Activated T-helper 9 cell treated with anti-CD3 and anti-CD28 coated beads, Interleukin-2, amount 50 U/mL, for 16 hours (primary cell): ENCODE measurements around the gene NT5E.

Experiments used
- DNase-seq: peaks from one replicate; pipeline ENCODE4 v3.0.0-alpha.2; 2020; ENCODE audit warnings: low read depth

The NT5E gene

DNA sequence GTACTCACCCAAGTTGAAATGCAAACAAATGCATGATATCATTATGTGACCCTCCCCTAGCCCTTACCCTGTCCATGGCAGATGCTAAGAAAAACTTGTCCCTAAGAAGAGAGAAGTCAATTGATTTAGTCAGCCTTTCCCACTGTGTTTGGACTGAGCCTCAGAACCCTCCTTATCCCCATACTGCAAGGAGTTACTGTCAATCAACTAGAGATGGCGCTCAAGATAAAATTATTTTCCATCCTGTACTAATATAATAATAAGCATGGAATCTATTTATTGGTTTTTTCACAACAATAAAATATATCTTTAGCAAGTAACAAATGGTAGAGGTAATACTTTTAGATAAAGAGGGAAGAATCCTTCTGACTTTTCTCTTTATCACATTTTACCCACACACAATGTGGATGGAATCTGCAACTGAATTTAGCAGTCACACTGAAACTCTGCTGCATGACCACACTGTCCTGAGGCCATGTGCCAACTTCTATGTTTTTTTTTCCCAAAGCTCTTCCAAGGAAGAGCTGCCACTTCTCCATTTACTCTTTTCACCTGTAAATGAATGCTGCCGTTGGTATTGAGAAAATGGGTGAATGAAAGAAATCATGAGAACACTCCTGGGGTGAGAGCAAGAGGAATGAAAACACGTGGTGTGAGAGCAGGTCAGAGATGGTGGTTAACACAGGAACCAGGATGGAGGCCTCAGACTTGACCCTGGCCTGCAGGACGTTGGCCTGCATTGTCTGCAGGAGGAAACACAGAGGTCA, 10.5 kb downstream of the NT5E start:
- no peak for DNase-seq

- no peak for DNase-seq
Measured at GRCh38 chr6:85460921-85461797, 11.3 kb downstream of the NT5E start.

GRCh38 chr6:85461798-85462170, 11.9 kb downstream of the NT5E start:
- no peak for DNase-seq

GRCh38 chr6:85462673-85463072, 12.8 kb downstream of the NT5E start:
- DNase-seq: no peak

DNA sequence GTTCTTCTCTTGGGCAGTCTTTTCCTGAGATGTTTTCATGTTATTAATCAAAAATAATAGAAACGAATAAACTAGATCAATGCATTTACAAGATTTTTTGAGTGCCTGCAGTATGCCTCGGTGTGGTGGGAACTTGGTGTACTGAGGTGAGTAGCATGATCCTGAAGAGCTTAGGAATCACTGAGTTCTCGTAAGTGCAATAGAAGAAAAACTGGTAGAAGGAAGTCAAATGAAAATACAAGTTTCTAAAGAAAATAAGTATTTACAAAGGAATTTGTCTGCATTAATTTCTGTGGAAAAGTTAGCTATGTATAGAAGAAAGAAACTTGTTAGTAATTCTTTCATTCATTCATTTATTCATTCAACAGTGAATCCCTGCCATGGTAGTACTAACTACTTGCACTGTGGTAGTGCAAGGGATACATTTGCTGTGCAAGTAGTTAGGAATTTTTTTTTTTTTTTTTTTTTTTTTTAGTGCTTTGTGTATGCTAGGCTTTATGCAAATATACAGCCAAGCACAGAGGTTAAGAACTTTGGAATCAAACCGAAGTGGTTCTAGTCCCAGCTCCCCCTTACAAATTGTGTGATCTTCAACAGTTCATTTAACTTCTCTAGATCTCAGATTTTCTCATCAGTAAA, 13.9 kb downstream of the NT5E start:
- no peak for DNase-seq

DNA sequence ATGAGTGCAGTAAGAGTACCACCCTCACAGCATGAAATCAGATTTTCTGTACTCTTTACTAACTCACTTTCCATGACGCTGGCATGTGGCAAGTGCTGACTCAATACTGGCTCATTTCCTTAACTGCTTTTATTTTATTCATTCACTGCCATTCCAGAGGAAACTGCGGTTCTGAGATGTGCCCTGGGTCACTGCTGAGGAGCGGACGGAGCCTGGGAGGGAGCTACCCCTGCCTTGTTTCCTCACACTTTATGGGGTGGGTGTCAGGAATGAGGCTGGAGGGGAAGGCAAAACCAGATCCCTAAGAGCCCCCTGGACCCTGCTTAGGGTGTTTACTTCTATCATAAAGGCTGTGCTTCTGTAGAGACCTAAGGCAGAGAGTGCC, 14.4 kb downstream of the NT5E start:
- DNase-seq: peak; percentile 5

GRCh38 chr6:85464722-85465150, 14.9 kb downstream of the NT5E start:
- no peak for DNase-seq

DNA sequence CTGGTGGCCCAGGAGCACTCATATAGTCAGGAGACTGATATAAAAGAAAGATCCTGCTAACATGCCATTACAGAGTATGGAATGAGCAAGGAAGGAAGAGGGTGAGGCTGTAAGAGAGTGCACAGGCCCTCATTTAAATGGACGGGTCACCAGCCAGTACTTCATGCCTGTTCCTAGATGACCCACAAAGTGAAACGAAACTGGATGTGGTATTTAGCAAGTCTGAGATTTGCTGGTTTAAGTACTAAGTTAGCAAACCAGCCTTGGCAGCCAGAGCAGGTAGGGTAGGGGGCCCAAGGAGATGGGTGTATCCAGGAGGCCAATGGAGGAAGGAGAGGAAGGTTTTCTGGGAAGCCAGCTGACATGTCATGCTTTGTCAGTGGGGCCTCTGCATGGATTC, 15.9 kb downstream of the NT5E start:
- no peak for DNase-seq

DNA sequence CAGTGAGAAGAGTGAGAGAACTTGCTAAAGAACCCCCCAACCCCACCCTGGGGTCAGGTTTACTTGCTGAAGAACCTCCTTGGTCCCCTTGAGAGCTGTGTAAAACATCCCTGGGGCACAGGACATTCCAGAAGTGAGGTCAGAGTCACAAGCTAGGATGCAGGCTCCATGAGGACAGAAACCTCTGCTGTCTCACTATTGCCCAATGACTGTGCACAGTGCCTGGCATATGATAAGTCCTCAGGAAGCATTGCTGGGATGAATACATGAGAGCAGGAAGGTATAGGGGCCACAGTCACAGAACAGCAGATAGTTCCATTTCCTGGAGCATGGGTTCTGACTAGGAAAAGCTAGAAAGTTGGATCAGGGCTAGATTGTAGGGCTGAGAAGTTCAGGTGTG, 18.4 kb downstream of the NT5E start:
- DNase-seq: no peak

GRCh38 chr6:85469276-85470022, 19.6 kb downstream of the NT5E start:
- DNase-seq: no peak

GRCh38 chr6:85470023-85470410, 20.1 kb downstream of the NT5E start:
- DNase-seq: no peak

DNA sequence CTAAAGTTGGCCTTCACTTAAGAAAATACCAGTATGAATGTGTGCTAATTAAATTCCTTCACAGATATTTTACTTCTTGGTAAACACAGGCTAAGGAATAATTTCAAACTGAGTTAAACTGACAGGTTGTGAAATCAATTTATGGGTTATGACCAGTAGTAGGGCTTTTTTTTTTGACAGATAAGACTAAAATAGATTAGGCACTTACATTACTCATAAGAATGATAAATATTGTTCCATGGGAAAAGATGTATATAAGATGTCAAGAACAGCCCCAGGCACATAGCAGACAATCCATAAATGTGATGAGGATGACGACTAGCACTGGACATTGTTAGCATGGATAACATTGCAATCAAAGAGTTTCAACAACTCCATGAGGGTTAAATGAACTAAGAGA, 22.9 kb downstream of the NT5E start:
- DNase-seq: no peak

- DNase-seq: no peak
Measured at GRCh38 chr6:85473748-85474147, 23.9 kb downstream of the NT5E start.

- no peak for DNase-seq
Measured at GRCh38 chr6:85476532-85476931, 26.6 kb downstream of the NT5E start.

- no peak for DNase-seq
Measured at GRCh38 chr6:85479208-85479607, 29.3 kb downstream of the NT5E start.

- DNase-seq: no peak
Measured at GRCh38 chr6:85482206-85482904, 32.5 kb downstream of the NT5E start.

GRCh38 chr6:85482905-85483700, 33.2 kb downstream of the NT5E start:
- peak; percentile 65 for DNase-seq

DNA sequence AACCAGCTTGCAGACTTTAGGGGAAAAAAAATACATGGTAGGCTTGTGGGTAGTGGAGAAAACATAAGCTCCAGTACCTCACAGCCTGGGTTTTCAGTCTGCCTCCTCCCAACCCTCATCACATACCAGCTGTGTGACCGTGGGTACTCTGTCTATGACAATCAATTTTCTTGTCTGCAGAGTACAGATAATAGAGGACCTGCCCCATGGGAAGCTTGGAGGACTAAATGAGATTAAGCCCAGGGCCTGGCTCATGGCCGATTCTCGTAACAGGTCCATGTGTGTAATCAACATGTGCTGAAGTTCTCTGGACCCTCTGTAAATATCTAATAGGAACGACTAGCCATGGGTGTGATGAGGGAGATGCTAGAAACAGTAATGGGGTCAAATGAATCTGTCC, 34.0 kb downstream of the NT5E start:
- no peak for DNase-seq

DNA sequence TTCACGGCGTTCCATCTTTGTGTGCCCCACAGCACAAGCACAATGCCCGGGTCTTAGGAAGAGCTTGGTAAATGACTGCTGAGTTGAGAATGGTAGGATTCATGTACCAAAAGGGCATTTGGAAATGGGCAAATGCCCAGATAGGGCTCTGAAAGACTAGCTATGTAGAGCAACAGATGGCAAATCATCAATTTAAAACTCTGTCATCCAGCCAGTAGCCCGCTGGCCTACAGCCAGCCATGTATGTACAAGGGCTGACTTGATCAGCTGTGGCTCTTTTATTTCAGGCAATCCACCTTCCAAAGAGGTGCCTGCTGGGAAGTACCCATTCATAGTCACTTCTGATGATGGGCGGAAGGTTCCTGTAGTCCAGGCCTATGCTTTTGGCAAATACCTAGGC, 35.1 kb downstream of the NT5E start:
- DNase-seq: no peak

- DNase-seq: no peak
Measured at GRCh38 chr6:85490516-85491248, 40.8 kb downstream of the NT5E start.
